PC-9 (cell line): ENCODE results near the gene ZFP36L1. TPM values are rescaled to one million over a fixed set of nuclear protein-coding genes. Genes with fewer than 3 reads are reported as not detected.

Source experiments
- BruUV-seq: library from RNA; stranded (reverse); fragments of 400-500 nt; replicated peaks from 2 replicates; lab custom pipeline; 2021; lab: Mats Ljungman, UMichigan
- CTCF ChIA-PET: fragments of 300-600 bp; sonication (Branson Sonifier 250); formaldehyde crosslinking; loops from one replicate; lab custom pipeline; 2022; ENCODE audit warnings: antibody characterized with exemption; lab: Charles Lee
- POLR2A ChIA-PET: fragments of 300-600 bp; sonication (Branson Sonifier 250); formaldehyde crosslinking; loops from one replicate; lab custom pipeline; 2022; ENCODE audit warnings: antibody characterized with exemption; ENCODE audit not compliant: unreplicated experiment; lab: Charles Lee
- DNase-seq, 2 experiments: peaks; one replicate each; pipeline versions ENCODE4 v3.0.0 to v3.0.0-alpha.2; 2015 to 2022; ENCODE audit warnings: mixed read lengths in 1 of 2
- H2AFZ ChIP-seq: fragments of 200-600 bp; sonication (generic); 2 replicates; pipeline ENCODE4 v1.8.1; 2017; ENCODE audit warnings: antibody characterized with exemption
- H3F3A ChIP-seq: fragments of 200-600 bp; sonication (generic); 2 replicates; pipeline ENCODE4 v1.8.1; 2017; ENCODE audit warnings: antibody characterized with exemption, mild to moderate bottlenecking, low read depth; ENCODE audit not compliant: insufficient read depth
- H3K27ac ChIP-seq: fragments of 200-600 bp; sonication (generic); 2 replicates; pipeline ENCODE4 v1.6.1; 2016; ENCODE audit warnings: mixed run types
- H3K27me3 ChIP-seq: fragments of 200-600 bp; sonication (generic); 2 replicates; pipeline ENCODE4 v1.6.1; 2016; ENCODE audit warnings: low read depth, mixed run types; ENCODE audit not compliant: insufficient read depth
- H3K36me3 ChIP-seq: fragments of 200-600 bp; sonication (generic); 2 replicates; pipeline ENCODE4 v1.6.1; 2016; ENCODE audit warnings: low read depth, mixed run types
- H3K4me1 ChIP-seq: fragments of 200-600 bp; sonication (generic); replicated peaks from 2 replicates; pipeline ENCODE4 v1.6.1; 2016; ENCODE audit warnings: mixed run types; ENCODE audit not compliant: insufficient read depth
- H3K4me2 ChIP-seq: fragments of 200-600 bp; sonication (generic); 2 replicates; pipeline ENCODE4 v1.6.1; 2017; ENCODE audit warnings: mixed run types
- H3K4me3 ChIP-seq: fragments of 200-600 bp; sonication (generic); 2 replicates; pipeline ENCODE4 v1.6.1; 2016; ENCODE audit warnings: mixed run types
- H3K79me2 ChIP-seq: fragments of 200-600 bp; sonication (generic); 2 replicates; pipeline ENCODE4 v1.6.1; 2017; ENCODE audit warnings: low read depth, mixed run types
- H3K9me2 ChIP-seq: fragments of 200-600 bp; sonication (generic); 2 replicates; pipeline ENCODE4 v1.8.1; 2017; ENCODE audit warnings: mild to moderate bottlenecking; ENCODE audit not compliant: insufficient read depth
- H3K9me3 ChIP-seq: fragments of 200-600 bp; sonication (generic); 2 replicates; pipeline ENCODE4 v1.8.1; 2016; ENCODE audit warnings: low read depth; ENCODE audit not compliant: insufficient read depth
- H4K20me1 ChIP-seq: fragments of 200-600 bp; sonication (generic); 2 replicates; pipeline ENCODE4 v1.8.1; 2017; ENCODE audit not compliant: insufficient read depth
- CTCF ChIP-seq: fragments of 200-600 bp; sonication (generic); conservative IDR thresholded peaks from 2 replicates; pipeline ENCODE4 v1.6.1; 2017; ENCODE audit warnings: mixed run types, antibody characterized with exemption, mild to moderate bottlenecking, moderate library complexity
- EZH2 ChIP-seq: fragments of 200-600 bp; sonication (generic); IDR thresholded peaks from 2 replicates; pipeline ENCODE4 v1.8.0; 2017; ENCODE audit warnings: antibody characterized with exemption, low read depth
- intact Hi-C: fragments of 100-400 bp; cut with micrococcal nuclease; formaldehyde crosslinking; loops from one replicate; pipeline ENCODE4 v1.10.0; 2022; ENCODE audit not compliant: unreplicated experiment
- total RNA-seq: library from RNA; stranded (reverse); gene quantifications from 2 replicates; pipeline ENCODE4 v1.2.3, GENCODE V29; 2021

ZFP36L1 gene
- total RNA-seq, 1 experiment from 2014 or later: 179 TPM

- CTCF ChIA-PET: no interaction called here
- POLR2A ChIA-PET: no interaction called here
- intact Hi-C loops: no loop called here
These were observed 30.1 kb upstream of the ZFP36L1 start for GRCh38 chr14:68822926-68823325.

DNA sequence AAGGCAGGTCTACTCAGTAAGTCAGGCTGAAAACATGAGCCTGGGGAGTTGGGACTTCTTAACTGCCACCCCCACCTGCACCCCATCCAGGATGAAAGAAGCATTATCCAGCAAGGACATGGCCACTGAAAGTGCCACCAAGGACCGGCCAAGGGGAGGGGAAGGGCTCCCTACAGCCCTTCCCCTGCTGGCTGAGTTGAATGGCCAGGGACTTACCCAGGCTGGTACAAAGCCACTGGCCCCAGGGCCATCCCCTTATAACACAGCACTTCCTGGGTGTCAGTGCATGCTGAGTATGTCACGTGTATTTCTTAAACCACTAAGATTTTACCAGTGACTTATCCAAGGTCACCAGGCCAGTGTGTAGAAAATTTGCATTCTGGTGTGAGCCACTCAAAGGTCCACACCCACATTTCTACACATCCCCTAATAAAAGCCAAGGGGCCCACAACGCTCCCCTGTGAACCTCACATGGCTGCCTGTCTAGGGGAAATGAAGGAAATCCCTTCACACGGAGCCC, 29.3 kb upstream of the ZFP36L1 start:
- no peak overlapping the region for H3K27ac ChIP-seq
- H3K4me3 ChIP-seq: no peak overlapping the region
- no peaks in the 10 kb centered on the region for H3K36me3 ChIP-seq
- peaks cover 17% of the 10 kb centered on the region; the same call in 1 of the 2 replicates for H3F3A ChIP-seq
- no peak overlapping the region for H2AFZ ChIP-seq
- H3K4me2 ChIP-seq: no peak overlapping the region
- H3K79me2 ChIP-seq: no peaks in the 10 kb centered on the region
- H3K4me1 ChIP-seq: peaks cover 20% of the 10 kb centered on the region
- TF ChIP-seq CTCF (no peak), EZH2 (no peak)
- POLR2A ChIA-PET: no interaction called here
- intact Hi-C loops: no loop called here
- H3K27me3 ChIP-seq: no peaks in the 10 kb centered on the region
- H3K9me2 ChIP-seq: no peaks in the 10 kb centered on the region
- no peak for DNase-seq
- CTCF ChIA-PET: no interaction called here
- H4K20me1 ChIP-seq: no peaks in the 10 kb centered on the region
- no peaks in the 10 kb centered on the region for H3K9me3 ChIP-seq
- no TSS peak for BruUV-seq

More at GRCh38 chr14:68822926-68823325, 30.1 kb upstream of the ZFP36L1 start:
- H3K4me3 ChIP-seq: no peak overlapping the region
- no peaks in the 10 kb centered on the region for H3K27me3 ChIP-seq
- no peak overlapping the region for H2AFZ ChIP-seq
- H3F3A ChIP-seq: peaks cover 14% of the 10 kb centered on the region; the same call in 1 of the 2 replicates
- no peak overlapping the region for H3K27ac ChIP-seq
- H3K4me2 ChIP-seq: no peak overlapping the region
- no peak for TF ChIP-seq EZH2
- peaks cover 19% of the 10 kb centered on the region for H3K4me1 ChIP-seq
- no peaks in the 10 kb centered on the region for H3K9me3 ChIP-seq
- no peaks in the 10 kb centered on the region for H3K36me3 ChIP-seq
- no TSS peak for BruUV-seq
- H3K79me2 ChIP-seq: no peaks in the 10 kb centered on the region
- H3K9me2 ChIP-seq: no peaks in the 10 kb centered on the region
- no peaks in the 10 kb centered on the region for H4K20me1 ChIP-seq
- no peak for DNase-seq

GRCh38 chr14:68820999-68821683, 28.3 kb upstream of the ZFP36L1 start:
- no peaks in the 10 kb centered on the region for H3K9me3 ChIP-seq
- no peak overlapping the region for H3K27ac ChIP-seq
- no peak for DNase-seq
- H3K4me3 ChIP-seq: no peak overlapping the region
- no peaks in the 10 kb centered on the region for H3K9me2 ChIP-seq
- POLR2A ChIA-PET: no interaction called here
- CTCF ChIA-PET: no interaction called here
- no peak overlapping the region for H3K4me2 ChIP-seq
- H3K4me1 ChIP-seq: peaks cover 27% of the 10 kb centered on the region
- no peaks in the 10 kb centered on the region for H4K20me1 ChIP-seq
- BruUV-seq: no TSS peak
- intact Hi-C loops: no loop called here
- H3K27me3 ChIP-seq: no peaks in the 10 kb centered on the region
- no peak overlapping the region for H2AFZ ChIP-seq
- no peaks in the 10 kb centered on the region; the same call in 1 of the 2 replicates for H3K79me2 ChIP-seq
- no peaks in the 10 kb centered on the region for H3K36me3 ChIP-seq
- no peak for TF ChIP-seq EZH2
- no peak for TF ChIP-seq CTCF
- peaks cover 22% of the 10 kb centered on the region; the same call in 1 of the 2 replicates for H3F3A ChIP-seq
